Activated T-cell treated with anti-CD3 and anti-CD28 coated beads, Interleukin-2, amount 50 U/mL, for 72 hours (primary cell): ENCODE measurements around the gene ATAD3B. TPM values are rescaled to one million over a fixed set of nuclear protein-coding genes. Genes with fewer than 3 reads are reported as not detected.
"Not testable (repeated sequence)": the region's sequence is repeated elsewhere in the genome, so short reads cannot be mapped to it uniquely, and the experiment has no call there.

Experiments used
- ATAC-seq, 2 donors: fragments of 150-1000 bp; cut with Tn5 transposase; replicated peaks in 1 of 2; 2 replicates each; pipeline ENCODE4 v1.10.0; 2021; ENCODE audit warnings: moderate library complexity in 2 of 2, mild to moderate bottlenecking in 1 of 2
- DNase-seq, 2 donors: peaks; one replicate each; pipeline ENCODE4 v3.0.0; 2021 to 2022; ENCODE audit warnings: mixed read lengths in 1 of 2
- H3K27ac Mint-ChIP-seq: one replicate; pipeline ENCODE4 v1.8.0; 2022; ENCODE audit warnings: mild to moderate bottlenecking, moderate library complexity, mixed read lengths
- H3K27me3 Mint-ChIP-seq: one replicate; pipeline ENCODE4 v1.8.0; 2022; ENCODE audit warnings: low read depth, mixed read lengths
- H3K36me3 Mint-ChIP-seq, 2 donors: one replicate each; pipeline ENCODE4 v1.8.0; 2022; ENCODE audit warnings: mixed read lengths in 2 of 2, mild to moderate bottlenecking in 1 of 2; ENCODE audit not compliant: insufficient read depth in 2 of 2
- H3K4me1 Mint-ChIP-seq: one replicate; pipeline ENCODE4 v1.8.0; 2022; ENCODE audit warnings: low read depth, mixed read lengths
- H3K4me3 Mint-ChIP-seq, 2 donors: one replicate each; pipeline ENCODE4 v1.8.0; 2022; ENCODE audit warnings: mild to moderate bottlenecking in 2 of 2, mixed read lengths in 2 of 2, moderate library complexity in 2 of 2
- H3K9me3 Mint-ChIP-seq, 2 donors: one replicate each; pipeline ENCODE4 v1.8.0; 2022; ENCODE audit warnings: mixed read lengths in 2 of 2
- total RNA-seq, 2 donors: library from RNA; stranded (reverse); gene quantifications; one replicate each; pipeline ENCODE4 v1.2.3, GENCODE V29; 2022

ATAD3B gene
- total RNA-seq: 10 to 100 TPM; 20.6 to 25.3 TPM

GRCh38 chr1:1471389-1472052 is at the start of gene ATAD3B:
Gene ATAD3B (plus strand): TSS chr1:1471765. CDS start chr1:1471885, 120 bp downstream.
- peak within 1 kb of the TSS; percentile 91 for H3K27ac Mint-ChIP-seq
- H3K4me3 Mint-ChIP-seq: peak within 1 kb of the TSS; percentile 88 to 94
- peaks cover 39% of the 10 kb centered on the region for H3K4me1 Mint-ChIP-seq
- no peaks in the 10 kb centered on the region for H3K27me3 Mint-ChIP-seq
- DNase-seq: peak; percentile 95 to 96
- no peaks in the 10 kb centered on the region for H3K9me3 Mint-ChIP-seq
- ATAC-seq: peak; percentile 99
- no peaks in the 10 kb centered on the region for H3K36me3 Mint-ChIP-seq

DNA sequence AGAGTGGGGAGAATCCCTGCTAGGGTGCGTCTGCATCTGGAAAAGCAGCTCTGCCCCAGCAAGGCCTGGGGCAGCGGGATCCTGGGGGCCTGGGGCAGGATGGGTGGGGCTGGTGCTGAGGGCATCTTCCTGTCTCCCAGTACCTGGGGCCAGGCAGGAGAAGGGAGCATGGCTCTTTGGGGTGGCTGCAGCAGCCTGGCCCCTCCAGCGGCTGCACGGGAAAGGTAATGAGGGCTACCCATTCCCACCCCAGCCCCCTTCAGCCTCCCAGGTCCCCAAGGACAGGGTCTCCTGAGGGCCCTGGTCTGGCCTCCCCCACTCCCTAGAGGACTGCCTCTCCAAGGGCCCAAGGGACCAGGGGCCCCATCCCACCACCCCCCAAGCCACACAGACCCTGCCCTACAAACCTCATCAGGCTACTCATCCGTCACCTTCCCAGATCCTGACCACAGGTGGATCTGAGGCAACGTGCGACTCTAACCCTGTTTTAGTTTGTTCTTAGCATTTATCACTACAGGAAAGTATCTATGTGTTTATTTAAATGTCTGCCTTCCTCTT is 49.6 kb upstream of the ATAD3B start:
- no peaks in the 10 kb centered on the region for H3K9me3 Mint-ChIP-seq
- no peak for ATAC-seq
- DNase-seq: no peak
- H3K27ac Mint-ChIP-seq: no peak overlapping the region
- H3K4me1 Mint-ChIP-seq: peaks cover 29% of the 10 kb centered on the region
- peaks cover 15% of the 10 kb centered on the region for H3K27me3 Mint-ChIP-seq
- H3K36me3 Mint-ChIP-seq: no peaks in the 10 kb centered on the region
- H3K4me3 Mint-ChIP-seq: no peak overlapping the region

DNA sequence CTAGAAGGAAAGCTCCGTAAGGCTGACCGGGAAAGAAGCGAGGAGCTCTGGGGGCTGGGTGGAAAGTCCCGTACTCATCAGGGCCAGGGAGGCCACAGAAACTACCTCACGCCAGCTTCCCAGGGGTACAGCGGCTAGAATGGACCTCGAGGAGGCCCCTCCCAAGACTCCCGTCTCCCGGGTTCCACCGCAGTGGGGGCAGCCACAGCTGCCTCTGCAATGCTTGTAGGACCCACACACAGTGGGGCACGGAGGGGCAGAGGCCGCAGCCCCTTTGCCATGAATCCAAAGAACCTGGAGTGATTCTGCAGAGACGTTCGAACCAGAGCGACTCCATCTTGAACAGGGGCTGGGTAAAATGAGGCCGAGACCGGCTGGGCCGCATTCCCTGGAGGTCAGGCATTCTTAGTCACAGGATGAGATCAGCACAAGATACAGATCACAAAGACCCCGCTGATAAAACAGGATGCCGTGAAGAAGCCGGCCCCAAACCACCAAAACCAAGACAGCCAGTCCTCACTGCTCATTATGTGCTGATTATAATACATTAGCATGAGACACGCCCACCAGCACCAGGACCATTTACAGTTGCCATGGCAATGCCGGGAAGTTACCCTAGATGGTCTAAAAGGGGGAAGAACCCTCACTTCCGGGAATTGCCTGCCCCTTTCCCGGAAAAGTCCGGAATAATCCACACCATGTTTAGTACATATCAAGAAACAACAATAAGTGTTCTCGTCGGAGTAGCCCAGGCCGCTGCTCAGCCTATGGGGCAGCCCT is 48.9 kb upstream of the ATAD3B start:
- no peak overlapping the region for H3K27ac Mint-ChIP-seq
- DNase-seq: no peak
- peaks cover 15% of the 10 kb centered on the region for H3K27me3 Mint-ChIP-seq
- H3K4me3 Mint-ChIP-seq: no peak overlapping the region
- H3K4me1 Mint-ChIP-seq: peaks cover 25% of the 10 kb centered on the region
- peak; percentile 30 to 40 for ATAC-seq
- no peaks in the 10 kb centered on the region for H3K9me3 Mint-ChIP-seq
- H3K36me3 Mint-ChIP-seq: no peaks in the 10 kb centered on the region

DNA sequence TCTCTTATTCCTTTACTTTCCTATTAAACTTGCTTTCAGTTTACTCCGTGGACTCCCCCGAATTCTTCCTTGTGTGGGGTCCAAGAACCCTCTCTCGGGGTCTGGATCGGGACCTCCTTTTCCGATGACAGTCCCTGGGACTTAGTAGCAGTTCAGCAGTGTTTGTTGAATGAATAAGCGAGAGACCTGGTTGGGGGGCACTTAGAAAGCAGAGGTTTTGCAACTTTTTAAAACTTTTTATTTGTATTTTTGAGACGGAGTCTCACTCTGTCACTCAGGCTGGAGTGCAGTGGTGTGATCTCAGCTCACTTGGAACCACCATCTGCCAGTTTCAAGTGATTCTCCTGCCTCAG is 48.3 kb upstream of the ATAD3B start:
- Mint-ChIP-seq H3K27me3 (peaks cover 16% of the 10 kb centered on the region), H3K27ac (no peak overlapping the region), H3K9me3 (no peaks in the 10 kb centered on the region), H3K4me1 (peaks cover 20% of the 10 kb centered on the region), H3K36me3 (no peaks in the 10 kb centered on the region), H3K4me3 (no peak overlapping the region)
- ATAC-seq: no peak
- DNase-seq: no peak

- peaks cover 26% of the 10 kb centered on the region for H3K27me3 Mint-ChIP-seq
- no peak overlapping the region for H3K4me3 Mint-ChIP-seq
- H3K9me3 Mint-ChIP-seq: no peaks in the 10 kb centered on the region
- no peak for ATAC-seq
- no peak for DNase-seq
- peaks cover 2% of the 10 kb centered on the region in 2 donors for H3K36me3 Mint-ChIP-seq
- peaks cover 12% of the 10 kb centered on the region for H3K4me1 Mint-ChIP-seq
- no peak overlapping the region for H3K27ac Mint-ChIP-seq
These were observed 46.9 kb upstream of the ATAD3B start for GRCh38 chr1:1424707-1425106.

GRCh38 chr1:1425426-1425752 is 46.2 kb upstream of the ATAD3B start:
- peaks cover 2% of the 10 kb centered on the region in 2 donors for H3K36me3 Mint-ChIP-seq
- ATAC-seq (no peak), DNase-seq (no peak)
- H3K4me1 Mint-ChIP-seq: peaks cover 12% of the 10 kb centered on the region
- peaks cover 26% of the 10 kb centered on the region for H3K27me3 Mint-ChIP-seq
- no peak overlapping the region for H3K27ac Mint-ChIP-seq
- no peaks in the 10 kb centered on the region for H3K9me3 Mint-ChIP-seq
- no peak overlapping the region for H3K4me3 Mint-ChIP-seq

- H3K9me3 Mint-ChIP-seq: no peaks in the 10 kb centered on the region
- H3K4me1 Mint-ChIP-seq: peaks cover 12% of the 10 kb centered on the region
- peaks cover 2% of the 10 kb centered on the region in 2 donors for H3K36me3 Mint-ChIP-seq
- H3K27ac Mint-ChIP-seq: no peak overlapping the region
- ATAC-seq: no peak
- peak overlapping the region in 1 of 2 donors; percentile 67 for H3K4me3 Mint-ChIP-seq
- peaks cover 26% of the 10 kb centered on the region for H3K27me3 Mint-ChIP-seq
- no peak for DNase-seq
These were observed 45.6 kb upstream of the ATAD3B start for GRCh38 chr1:1425753-1426495.

- H3K27me3 Mint-ChIP-seq: peaks cover 26% of the 10 kb centered on the region
- peaks cover 12% of the 10 kb centered on the region for H3K4me1 Mint-ChIP-seq
- H3K9me3 Mint-ChIP-seq: no peaks in the 10 kb centered on the region
- DNase-seq (no peak), ATAC-seq (peak in 1 of 2 donors; percentile 28)
- peak overlapping the region in 1 of 2 donors; percentile 67 for H3K4me3 Mint-ChIP-seq
- H3K27ac Mint-ChIP-seq: no peak overlapping the region
- peaks cover 2% of the 10 kb centered on the region in 2 donors for H3K36me3 Mint-ChIP-seq
These were observed 45.0 kb upstream of the ATAD3B start for GRCh38 chr1:1426496-1427105.

DNA sequence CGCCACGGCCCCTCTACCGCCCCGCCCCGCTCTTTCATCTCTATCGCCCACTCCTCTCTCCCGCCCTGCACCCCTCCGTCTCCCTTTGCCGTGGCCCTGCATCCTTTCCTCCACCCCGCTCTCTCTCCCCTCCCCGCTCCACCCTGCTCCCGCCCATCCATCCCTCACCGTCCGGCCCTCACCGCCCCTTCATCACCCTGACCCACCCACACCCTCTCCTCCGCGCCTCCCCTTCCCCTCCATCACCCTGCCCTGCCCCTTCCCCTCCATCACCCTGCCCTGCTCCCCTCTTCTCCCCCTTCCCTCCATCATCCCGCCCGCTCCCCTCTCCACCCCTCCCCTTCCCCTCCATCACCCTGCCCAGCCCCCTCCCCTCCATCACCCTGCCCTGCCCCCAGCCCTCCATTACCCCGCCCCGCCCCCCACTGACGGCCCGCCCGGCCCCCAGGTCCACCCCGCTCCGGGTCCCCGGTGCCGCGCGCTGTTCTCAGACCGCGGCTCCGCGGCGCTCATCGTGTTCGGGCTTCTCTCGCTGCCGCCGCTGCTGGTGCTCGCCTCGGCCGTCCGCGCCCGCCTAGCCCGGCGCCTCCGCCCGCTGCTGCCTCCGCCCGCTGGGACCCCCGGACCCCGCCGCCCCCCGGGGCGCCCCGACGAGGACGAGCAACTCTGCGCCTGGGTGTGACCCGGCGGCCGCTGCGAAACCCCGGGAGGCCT is 44.3 kb upstream of the ATAD3B start:
- ATAC-seq: peak in 1 of 2 donors; percentile 18
- peaks cover 25% of the 10 kb centered on the region for H3K27me3 Mint-ChIP-seq
- H3K27ac Mint-ChIP-seq: no peak overlapping the region
- peaks cover 11% of the 10 kb centered on the region for H3K4me1 Mint-ChIP-seq
- H3K36me3 Mint-ChIP-seq: peaks cover 2% of the 10 kb centered on the region in 2 donors
- peak in 1 of 2 donors; percentile 30 for DNase-seq
- peak overlapping the region in 1 of 2 donors; percentile 27 for H3K4me3 Mint-ChIP-seq
- no peaks in the 10 kb centered on the region for H3K9me3 Mint-ChIP-seq

- H3K4me3 Mint-ChIP-seq: no peak overlapping the region
- H3K36me3 Mint-ChIP-seq: peaks cover 2% of the 10 kb centered on the region in 2 donors
- H3K27me3 Mint-ChIP-seq: peaks cover 20% of the 10 kb centered on the region
- no peak for DNase-seq
- H3K4me1 Mint-ChIP-seq: peaks cover 6% of the 10 kb centered on the region
- H3K27ac Mint-ChIP-seq: no peak overlapping the region
- no peaks in the 10 kb centered on the region for H3K9me3 Mint-ChIP-seq
- ATAC-seq: no peak
These were observed 43.8 kb upstream of the ATAD3B start for GRCh38 chr1:1427820-1428148.

- peak overlapping the region; percentile 25 to 38 for H3K4me3 Mint-ChIP-seq
- peaks cover 2% of the 10 kb centered on the region for H3K4me1 Mint-ChIP-seq
- no peak for DNase-seq
- peaks cover 2% of the 10 kb centered on the region in 2 donors for H3K36me3 Mint-ChIP-seq
- ATAC-seq: no peak
- no peaks in the 10 kb centered on the region for H3K9me3 Mint-ChIP-seq
- peaks cover 17% of the 10 kb centered on the region for H3K27me3 Mint-ChIP-seq
- H3K27ac Mint-ChIP-seq: no peak overlapping the region
These were observed 43.4 kb upstream of the ATAD3B start for GRCh38 chr1:1428174-1428573.

- not testable (repeated sequence) for H3K27ac Mint-ChIP-seq, H3K9me3 Mint-ChIP-seq, DNase-seq, H3K4me1 Mint-ChIP-seq, H3K4me3 Mint-ChIP-seq, H3K36me3 Mint-ChIP-seq, ATAC-seq
- peaks cover 17% of the 10 kb centered on the region for H3K27me3 Mint-ChIP-seq
These were observed 42.6 kb upstream of the ATAD3B start for GRCh38 chr1:1428967-1429366.
